ENCODE data around the gene EPHA7.

Gene EPHA7

GRCh38 chr6:93371756-93372155 is 47.6 kb downstream of the EPHA7 start:
- no peak for TF ChIP-seq CTCF (IDR thresholded peaks at IDR 0.05; ENCODE audit: insufficient read depth, low read depth, low read length, missing control alignments)
- no peak overlapping the region for H3K4me3 ChIP-seq (ENCODE audit: low read length)
- DNase-seq (ENCODE audit: low read depth) = no peak

GRCh38 chr6:93369586-93370134 is 49.7 kb downstream of the EPHA7 start:
- no peak for DNase-seq (ENCODE audit: low read depth)
- no peak overlapping the region for H3K4me3 ChIP-seq (ENCODE audit: low read length)
- no peak for TF ChIP-seq CTCF (IDR thresholded peaks at IDR 0.05; ENCODE audit: insufficient read depth, low read depth, low read length, missing control alignments)

GRCh38 chr6:93366506-93366905 is 52.9 kb downstream of the EPHA7 start:
- TF ChIP-seq CTCF (IDR thresholded peaks at IDR 0.05; ENCODE audit: insufficient read depth, low read depth, low read length, missing control alignments) = no peak
- no peak overlapping the region for H3K4me3 ChIP-seq (ENCODE audit: low read length)

GRCh38 chr6:93365445-93365844 is 53.9 kb downstream of the EPHA7 start:
- no peak for TF ChIP-seq CTCF (IDR thresholded peaks at IDR 0.05; ENCODE audit: insufficient read depth, low read depth, low read length, missing control alignments)
- DNase-seq (ENCODE audit: low read depth) = no peak
- no peak overlapping the region for H3K4me3 ChIP-seq (ENCODE audit: low read length)

More at GRCh38 chr6:93366506-93366905, 52.9 kb downstream of the EPHA7 start:
- DNase-seq (ENCODE audit: low read depth) = no peak

GRCh38 chr6:93358435-93358834 is 60.9 kb downstream of the EPHA7 start:
- no peak for TF ChIP-seq CTCF (IDR thresholded peaks at IDR 0.05; ENCODE audit: insufficient read depth, low read depth, low read length, missing control alignments)
- no peak overlapping the region for H3K4me3 ChIP-seq (ENCODE audit: low read length)
- DNase-seq (ENCODE audit: low read depth) = no peak

GRCh38 chr6:93352604-93353003 is 66.8 kb downstream of the EPHA7 start:
- no peak overlapping the region for H3K4me3 ChIP-seq (ENCODE audit: low read length)
- DNase-seq (ENCODE audit: low read depth) = no peak
- no peak for TF ChIP-seq CTCF (IDR thresholded peaks at IDR 0.05; ENCODE audit: insufficient read depth, low read depth, low read length, missing control alignments)

GRCh38 chr6:93351222-93351621 is 68.1 kb downstream of the EPHA7 start:
- no peak for TF ChIP-seq CTCF (IDR thresholded peaks at IDR 0.05; ENCODE audit: insufficient read depth, low read depth, low read length, missing control alignments)
- no peak overlapping the region for H3K4me3 ChIP-seq (ENCODE audit: low read length)
- no peak for DNase-seq (ENCODE audit: low read depth)
